NCI-H524 (cell line): Measurements from ENCODE around the gene NR1H3.
"Not testable (repeated sequence)": the region's sequence is repeated elsewhere in the genome, so short reads cannot be mapped to it uniquely, and the experiment has no call there.

Experiments
- DNase-seq, 2 experiments: peaks; one replicate each; lab custom pipeline; 2025; lab: John Stamatoyannopoulos, UW

The NR1H3 gene

GRCh38 chr11:47306484-47306844 lies 48.7 kb downstream of the NR1H3 start:
- peak; percentile 81 to 82 for DNase-seq

- no peak for DNase-seq
These were observed 50.4 kb downstream of the NR1H3 start for GRCh38 chr11:47308050-47308823.

- no peak for DNase-seq
These were observed 57.2 kb downstream of the NR1H3 start for GRCh38 chr11:47314992-47315391.

- DNase-seq = not testable (repeated sequence)
These were observed 58.7 kb downstream of the NR1H3 start for GRCh38 chr11:47316501-47316900.

GRCh38 chr11:47317064-47317828 lies 59.5 kb downstream of the NR1H3 start:
- no peak for DNase-seq

- no peak for DNase-seq
These were observed 60.4 kb downstream of the NR1H3 start for GRCh38 chr11:47318166-47318565.
